ENCODE measurements around the gene C1orf216.

DNA sequence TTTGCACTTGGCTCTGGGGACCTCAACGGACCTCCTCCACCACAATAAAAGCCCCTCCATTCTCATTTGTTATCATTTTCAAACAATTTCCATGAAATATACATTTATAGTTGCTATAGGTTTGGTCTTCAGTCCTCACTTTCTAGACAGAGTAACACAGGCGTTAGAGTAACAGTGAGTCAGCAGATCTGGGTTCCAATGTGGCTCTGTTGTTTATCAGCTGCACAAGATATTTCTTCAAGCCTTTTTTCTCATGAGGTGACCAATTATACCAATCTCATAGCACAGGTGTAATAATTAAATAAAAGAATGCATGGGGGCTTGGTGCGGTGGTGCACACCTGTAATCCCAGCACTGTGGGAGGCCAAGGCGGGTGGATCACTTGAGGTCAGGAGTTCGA, 44.6 kb downstream of the C1orf216 start:
- TF ChIP-seq POLR2A (IDR thresholded peaks at IDR 0.05; ENCODE audit: control extremely low read depth in 1 of 2, low read depth in 2 of 2, low read length in 2 of 2), result no peak
- no peak for TF ChIP-seq EZH2 (IDR thresholded peaks at IDR 0.05; ENCODE audit: low read depth, low read length, severe bottlenecking)
- TF ChIP-seq, protein P1, sequence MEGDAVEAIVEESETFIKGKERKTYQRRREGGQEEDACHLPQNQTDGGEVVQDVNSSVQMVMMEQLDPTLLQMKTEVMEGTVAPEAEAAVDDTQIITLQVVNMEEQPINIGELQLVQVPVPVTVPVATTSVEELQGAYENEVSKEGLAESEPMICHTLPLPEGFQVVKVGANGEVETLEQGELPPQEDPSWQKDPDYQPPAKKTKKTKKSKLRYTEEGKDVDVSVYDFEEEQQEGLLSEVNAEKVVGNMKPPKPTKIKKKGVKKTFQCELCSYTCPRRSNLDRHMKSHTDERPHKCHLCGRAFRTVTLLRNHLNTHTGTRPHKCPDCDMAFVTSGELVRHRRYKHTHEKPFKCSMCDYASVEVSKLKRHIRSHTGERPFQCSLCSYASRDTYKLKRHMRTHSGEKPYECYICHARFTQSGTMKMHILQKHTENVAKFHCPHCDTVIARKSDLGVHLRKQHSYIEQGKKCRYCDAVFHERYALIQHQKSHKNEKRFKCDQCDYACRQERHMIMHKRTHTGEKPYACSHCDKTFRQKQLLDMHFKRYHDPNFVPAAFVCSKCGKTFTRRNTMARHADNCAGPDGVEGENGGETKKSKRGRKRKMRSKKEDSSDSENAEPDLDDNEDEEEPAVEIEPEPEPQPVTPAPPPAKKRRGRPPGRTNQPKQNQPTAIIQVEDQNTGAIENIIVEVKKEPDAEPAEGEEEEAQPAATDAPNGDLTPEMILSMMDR (IDR thresholded peaks at IDR 0.05; ENCODE audit: control extremely low read depth in 1 of 3, insufficient read depth in 1 of 3, low read depth in 1 of 3, low read length in 3 of 3), result no peak
